GM18526 (cell line): ENCODE results near the gene CACNB4.

Source experiments
- POLR2A ChIP-seq: IDR thresholded peaks from 3 replicates; pipeline ENCODE4 v1.6.1; 2011; ENCODE audit not compliant: insufficient read length; ENCODE audit errors: extremely low read depth

The CACNB4 gene

DNA sequence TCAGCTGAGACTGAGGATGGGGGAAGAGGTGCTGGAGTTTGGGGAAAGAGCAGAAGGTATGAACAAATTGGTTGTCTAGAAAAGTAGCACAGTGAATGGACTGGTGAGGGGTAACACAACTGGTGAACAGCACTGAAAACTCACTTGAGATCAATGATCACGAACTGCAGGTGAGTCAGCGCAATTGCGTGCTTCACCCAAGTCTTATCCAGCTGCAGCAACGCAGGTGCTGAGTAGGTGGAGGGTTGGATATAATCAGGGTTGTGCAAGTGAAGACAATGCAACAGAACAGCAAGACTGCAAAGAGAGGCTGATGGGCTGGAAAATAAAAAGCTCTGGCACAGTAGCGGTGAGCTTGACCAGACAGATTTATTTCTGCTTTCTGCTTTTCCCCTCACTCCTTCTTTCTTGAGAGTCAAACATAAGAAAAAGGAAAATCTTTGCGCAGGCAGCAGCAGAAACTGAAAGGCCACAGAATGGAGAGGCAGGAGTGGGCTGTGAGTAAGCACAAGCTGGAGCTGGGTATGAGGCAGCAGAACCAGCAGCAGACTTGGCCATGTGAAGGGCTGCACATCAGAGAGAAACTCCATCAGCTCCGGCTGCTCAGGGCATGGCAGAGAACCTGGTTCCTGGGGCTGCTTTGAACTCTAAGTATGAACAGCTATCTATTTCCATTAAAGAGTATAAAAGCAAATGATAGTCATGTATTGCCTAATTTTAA lies 171.2 kb downstream of the CACNB4 start:
- no peak for TF ChIP-seq POLR2A

DNA sequence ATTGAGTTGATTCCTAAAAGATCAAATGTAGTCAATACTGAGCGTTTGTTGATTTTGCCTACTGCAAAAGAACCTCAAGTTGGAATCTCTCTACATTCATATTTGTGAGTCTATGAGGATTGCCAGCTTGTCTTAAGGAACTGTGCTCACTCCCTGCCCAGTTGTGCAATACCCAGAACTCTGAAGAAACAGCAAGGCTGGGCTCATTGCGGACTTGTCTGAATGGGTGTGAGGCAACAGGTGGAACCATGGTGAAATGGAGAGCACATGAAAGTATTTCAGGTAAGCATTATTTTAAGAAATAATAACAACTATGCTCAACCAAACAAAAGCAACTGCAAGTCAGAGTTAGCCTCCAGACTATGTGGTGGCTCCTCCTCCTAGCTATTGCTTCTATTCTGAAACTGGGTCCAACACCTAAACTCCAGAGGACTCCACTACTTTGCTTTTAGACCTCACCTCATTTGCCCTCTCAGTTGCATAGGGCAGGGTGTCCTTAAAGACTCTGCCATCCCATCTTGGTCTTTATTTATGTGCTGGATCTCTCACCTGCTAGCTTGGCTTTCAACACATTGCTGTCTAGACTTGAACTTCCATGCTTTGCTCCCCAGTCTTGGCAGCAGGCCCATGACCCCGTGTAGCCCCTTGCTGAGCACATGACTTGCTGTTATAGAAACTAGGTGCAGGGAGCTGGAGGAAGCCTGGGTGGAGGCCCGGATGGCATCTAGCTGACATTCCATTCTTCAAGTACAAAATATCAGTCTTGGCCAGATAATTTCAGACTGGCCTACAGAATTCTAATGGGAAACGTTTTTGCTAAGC lies 175.8 kb downstream of the CACNB4 start:
- TF ChIP-seq POLR2A = no peak

DNA sequence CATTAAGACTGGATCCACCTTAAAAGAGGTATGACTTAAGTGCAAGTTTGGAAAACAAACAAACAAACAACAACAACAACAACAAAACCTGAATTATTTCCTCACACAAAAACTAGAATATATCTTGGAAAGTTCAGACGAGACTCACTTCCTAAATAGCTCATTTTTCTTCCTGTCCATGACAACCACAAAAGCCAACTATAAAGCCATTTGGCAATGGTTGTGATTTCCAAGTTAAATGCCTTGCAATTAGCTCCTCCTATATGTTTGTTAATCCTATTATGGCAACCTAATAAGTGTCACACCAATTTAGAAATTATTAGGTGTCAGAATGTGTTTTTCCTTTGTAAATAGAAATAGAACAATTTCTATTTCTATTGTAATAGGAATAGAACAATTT lies 179.1 kb downstream of the CACNB4 start:
- TF ChIP-seq POLR2A = no peak

DNA sequence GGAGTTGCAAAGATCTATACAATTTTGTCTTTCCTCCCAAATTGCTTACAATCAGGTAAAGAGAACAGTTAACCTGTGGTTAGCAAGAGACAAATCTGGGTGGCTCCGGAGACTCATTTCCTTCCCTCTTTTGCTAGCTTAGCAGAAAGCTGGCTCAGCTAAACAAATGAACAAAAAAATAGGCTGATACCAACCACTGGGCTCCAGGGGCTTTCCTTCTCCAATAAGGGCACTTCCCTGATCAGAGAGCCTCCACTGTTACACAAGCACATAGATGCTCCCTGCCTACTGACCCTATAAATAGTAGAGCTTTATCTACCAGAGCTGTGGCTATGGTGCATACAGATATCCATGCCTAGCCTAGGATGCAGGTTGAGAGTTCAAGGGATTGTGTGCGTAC lies 180.5 kb downstream of the CACNB4 start:
- no peak for TF ChIP-seq POLR2A

DNA sequence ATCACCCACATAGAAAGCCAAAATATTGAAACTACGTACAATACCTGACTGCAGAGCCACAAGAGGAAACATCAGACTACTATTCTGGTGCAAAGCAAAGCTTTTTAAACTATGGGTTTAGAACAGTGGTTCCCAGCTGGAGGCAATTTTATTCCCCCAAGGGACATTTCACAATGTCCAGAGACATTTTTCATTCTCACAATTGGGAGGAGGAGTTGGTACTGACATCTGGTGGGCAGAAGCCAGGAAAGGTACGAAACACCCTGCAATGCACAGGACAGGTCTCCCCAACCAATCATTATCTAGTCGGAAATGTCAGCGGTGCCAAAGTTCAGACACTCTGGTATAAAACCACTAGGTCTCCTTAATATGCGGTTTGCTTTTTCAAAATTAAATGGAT lies 182.2 kb downstream of the CACNB4 start:
- no peak for TF ChIP-seq POLR2A

DNA sequence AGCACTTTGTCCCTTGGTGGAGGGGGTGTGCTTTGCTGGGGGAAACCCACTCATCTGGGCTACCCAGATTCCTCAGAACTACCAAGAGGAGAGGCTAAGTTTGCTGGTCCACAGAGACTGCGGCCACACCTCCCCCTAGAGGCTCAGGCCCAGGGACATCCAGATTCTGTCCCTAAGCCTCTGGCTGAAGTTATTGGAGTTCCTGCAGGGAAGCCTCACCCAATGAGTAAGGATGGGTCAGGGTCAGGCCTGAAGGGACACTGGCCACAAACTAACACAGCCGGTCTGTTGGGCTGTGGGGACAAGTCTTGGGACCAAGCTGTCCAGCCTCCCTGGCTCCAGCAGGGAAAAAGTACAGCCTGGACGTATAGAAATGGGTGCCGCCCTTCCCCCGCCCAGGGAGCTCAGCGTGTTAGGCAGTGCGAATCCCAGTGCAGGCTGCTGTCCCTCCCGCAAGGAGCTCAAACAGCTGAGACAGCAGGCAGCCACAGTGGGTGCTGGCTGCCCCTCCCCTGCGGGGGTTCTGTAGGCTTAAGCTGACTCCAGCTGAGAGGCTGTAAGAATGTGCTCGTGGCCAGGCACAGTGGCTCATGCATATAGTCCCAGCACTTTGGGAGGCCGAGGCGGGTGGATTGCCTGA lies 183.7 kb downstream of the CACNB4 start:
- no peak for TF ChIP-seq POLR2A

DNA sequence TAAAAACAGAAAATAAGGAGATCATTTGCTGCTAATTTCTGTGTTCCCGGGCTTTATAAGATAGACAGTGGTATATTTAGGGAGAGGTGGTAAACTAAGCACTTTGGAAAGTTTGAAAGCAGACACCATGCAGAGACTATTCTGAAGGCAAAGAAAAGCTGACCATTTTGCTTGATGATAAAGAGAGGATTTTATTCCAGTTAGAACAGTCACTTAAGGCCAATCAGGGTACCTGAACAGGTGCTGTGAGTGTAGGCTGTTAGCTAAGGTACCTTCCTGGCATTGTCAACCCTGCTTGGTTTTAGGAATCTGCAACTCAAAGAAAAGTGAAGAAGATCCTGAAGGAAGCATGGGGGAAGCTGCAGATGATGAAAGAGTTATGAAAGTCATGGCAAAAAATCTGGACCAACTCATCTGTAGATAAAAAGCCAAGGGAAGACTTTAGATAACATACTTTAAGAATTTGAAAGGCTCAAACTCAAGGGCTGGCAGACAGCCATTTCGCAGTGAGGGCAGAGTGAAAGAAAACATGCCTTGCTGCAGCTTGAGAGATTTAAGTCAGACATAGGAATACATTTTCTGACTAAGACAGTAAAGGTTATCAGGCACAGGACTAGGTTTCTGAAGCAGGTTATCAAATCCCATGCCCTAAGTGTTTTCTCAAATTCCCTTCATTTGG lies 190.5 kb downstream of the CACNB4 start:
- TF ChIP-seq POLR2A = no peak

DNA sequence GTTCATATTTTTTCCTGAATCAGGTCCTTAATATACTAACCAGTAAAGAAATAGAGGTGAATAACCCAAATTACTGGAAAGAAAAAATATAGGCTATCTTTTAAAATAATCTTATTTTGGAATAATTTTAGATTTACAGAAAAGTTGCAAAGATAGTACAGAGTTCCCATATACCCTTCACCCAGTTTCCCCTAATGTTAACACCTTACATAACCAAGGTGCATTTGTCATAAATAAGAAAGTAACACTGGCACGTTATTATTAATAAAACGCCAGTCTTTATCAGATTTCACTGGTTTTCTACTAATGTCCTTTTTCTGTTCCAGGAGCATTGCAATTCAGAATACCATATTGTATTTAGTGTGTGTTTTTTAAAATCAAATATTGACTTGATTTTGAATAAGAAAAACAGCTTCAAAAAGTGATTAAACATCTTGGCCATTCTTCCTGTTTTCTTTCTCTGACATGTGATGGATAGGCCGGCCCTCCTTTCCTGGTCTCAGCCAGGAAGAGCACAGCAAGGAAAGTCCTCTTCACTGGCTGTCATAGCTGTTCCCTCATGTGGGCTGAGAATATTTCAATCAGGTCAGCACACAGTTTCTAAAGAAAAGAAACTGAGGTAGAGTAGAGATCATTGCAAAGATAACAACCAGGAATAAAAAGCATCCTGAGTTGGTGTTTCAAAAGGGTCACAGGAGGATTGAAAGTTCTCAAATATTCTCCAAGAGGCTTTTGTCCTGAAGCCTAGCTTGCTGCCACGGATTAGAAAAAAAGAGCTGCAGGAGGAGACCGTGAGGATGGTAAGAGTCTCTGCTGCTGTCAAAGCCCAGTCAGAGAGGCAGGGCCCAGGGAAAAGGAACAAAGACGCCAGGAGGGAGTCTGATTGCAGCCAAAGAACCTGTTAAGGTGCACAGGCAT lies 191.3 kb downstream of the CACNB4 start:
- no peak for TF ChIP-seq POLR2A

DNA sequence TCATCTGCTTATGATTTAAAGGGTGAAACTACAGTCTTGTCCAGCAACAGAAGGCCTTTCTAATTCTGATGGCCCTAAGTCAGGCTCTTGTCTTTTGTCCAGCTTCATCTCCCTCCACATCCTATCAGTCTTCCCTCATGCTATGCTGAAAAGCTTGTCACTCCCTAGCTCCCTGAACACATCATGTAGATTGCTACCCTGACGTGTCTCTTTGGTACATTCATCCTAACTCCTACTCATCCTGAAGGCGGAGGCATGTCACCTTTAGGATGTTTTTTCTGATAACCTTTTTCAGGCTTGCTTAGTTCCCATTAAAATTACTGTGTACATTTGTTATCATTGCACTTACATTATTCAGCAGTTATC lies 192.2 kb downstream of the CACNB4 start:
- no peak for TF ChIP-seq POLR2A

DNA sequence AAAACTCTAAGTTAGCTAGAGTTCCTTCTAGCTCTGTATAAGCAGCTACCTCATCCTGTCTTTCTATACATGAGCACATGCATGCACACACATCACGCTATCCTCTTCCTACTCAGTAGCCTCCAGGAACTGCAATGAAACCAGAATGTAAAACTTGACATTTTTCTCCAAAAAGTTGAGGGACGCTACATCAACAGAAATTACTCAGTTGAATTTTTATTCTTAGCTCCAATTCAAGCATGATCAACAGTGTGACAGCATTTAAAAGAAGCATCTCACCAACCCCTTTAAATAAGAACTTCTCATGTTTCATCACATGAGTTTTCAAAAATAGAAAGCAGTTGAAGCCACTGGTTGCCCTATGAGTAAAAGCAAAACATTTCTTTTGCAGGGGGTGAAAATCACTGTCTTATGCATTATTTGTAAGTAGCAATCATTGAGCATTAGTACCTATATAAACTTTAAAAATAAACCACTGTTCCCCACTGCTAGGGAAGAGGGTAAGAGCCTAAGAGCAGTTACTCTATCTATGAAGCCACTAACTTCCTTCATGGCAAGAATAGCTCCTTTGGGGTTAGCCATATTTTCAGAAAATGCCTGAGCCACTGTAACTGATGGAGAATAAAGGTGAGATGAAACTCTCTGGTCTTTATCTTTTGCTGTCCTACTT lies 192.7 kb downstream of the CACNB4 start:
- no peak for TF ChIP-seq POLR2A

DNA sequence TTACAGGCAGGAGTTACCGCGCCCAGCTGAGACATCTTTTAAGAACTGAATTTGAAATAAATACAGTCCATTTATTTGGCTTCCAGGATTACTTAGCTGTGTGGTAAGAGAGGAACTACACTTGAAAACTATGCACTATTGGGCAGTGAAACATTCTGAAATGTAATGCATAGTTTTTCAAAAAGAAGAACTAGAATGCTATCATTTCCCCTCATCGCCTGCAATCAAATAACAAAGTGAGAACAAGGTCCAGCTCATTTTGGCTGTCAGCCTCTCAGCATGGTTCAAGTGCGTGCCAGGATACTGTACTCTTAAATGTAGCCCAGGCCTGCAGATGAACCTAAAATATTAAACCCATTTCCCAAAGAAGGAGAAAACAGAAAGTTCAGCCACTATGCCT lies 194.0 kb downstream of the CACNB4 start:
- TF ChIP-seq POLR2A = no peak

DNA sequence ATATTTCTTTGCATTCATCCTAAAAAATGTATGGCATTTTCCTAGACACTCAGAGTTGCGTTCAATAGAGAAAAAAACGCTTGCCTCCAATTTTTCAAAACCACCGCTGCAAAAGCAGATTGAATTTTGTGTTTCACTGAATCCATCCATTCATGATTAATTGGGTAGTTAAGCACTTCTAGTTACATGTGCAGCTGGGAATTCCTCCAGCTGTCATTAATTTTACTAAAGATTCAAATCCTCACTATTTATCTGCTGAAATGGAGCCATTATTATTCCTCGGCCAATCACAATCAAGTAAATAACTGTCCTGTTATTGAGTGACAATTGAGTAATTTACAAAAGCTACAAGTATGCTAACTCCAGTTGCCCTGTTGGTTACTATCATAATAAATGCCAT lies 194.8 kb downstream of the CACNB4 start:
- no peak for TF ChIP-seq POLR2A

DNA sequence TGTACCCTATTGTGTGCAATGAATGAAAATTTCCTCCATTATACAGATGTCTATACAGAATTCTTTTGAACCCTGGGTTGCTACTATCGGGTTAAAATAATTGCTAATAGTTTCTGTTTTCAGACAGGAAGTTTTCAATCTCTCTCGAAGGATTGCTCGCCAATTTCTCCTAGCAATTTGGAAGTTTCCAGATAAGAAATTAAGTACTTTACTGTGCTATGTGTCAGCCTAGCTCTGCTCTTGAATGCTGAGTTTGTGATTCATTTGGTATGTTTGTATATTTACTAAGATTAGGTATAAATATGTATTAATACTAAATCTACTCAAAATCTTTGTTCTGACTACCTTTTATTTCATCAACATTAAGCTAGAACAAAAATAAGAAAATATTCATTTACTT lies 196.0 kb downstream of the CACNB4 start:
- no peak for TF ChIP-seq POLR2A

DNA sequence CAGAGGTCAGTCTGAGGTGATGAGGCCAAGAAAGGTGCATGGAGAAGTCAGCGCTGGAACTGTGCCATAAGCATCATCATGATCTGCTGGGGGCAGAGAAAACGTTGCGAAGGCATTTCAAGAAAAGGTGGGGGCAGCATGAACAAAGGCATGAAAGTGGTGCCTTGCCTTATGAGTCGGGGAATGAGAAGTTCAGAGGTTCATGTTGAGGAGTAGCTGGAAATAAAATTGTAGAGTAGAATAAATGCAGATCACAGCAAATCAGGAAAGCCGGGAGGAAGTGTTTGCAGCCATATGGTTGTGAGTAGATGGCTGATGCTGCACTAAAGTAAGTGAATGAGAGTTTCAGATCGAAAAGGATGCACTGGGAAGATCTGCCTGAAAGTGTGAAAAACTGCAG lies 198.5 kb downstream of the CACNB4 start:
- no peak for TF ChIP-seq POLR2A

DNA sequence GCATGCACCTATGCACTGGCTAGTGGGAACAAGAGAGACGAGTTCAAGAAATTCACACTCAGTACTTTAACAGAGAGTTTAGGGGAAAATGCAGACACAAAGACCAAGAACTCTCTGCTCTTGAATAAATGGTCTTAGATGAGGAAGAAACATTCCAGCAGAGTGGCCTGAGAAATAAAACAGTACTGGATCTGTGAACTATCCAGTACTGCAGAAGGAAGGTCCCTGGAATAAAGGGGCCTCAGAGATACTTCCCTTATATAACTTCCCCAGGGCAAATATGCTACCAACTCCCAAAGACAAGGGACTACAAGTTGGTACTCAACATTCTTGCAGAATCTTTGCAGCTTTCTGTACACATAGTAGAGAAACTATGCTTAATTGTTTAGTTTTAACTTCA lies 199.7 kb downstream of the CACNB4 start:
- no peak for TF ChIP-seq POLR2A
